GM18951 (cell line): ENCODE measurements around the gene INSR.

ENCODE experiments used
- POLR2A ChIP-seq: IDR thresholded peaks from 4 replicates; pipeline ENCODE4 v1.6.1; 2011; ENCODE audit warnings: mild to moderate bottlenecking; ENCODE audit not compliant: insufficient read length, insufficient read depth; ENCODE audit errors: extremely low read depth
- in situ Hi-C: fragments of 300-500 bp; cut with MboI; formaldehyde crosslinking; loops from one replicate; pipeline ENCODE4 v1.12.0; 2022; ENCODE audit warnings: low sequenced_read_pairs, mixed read lengths, inconsistent platforms; ENCODE audit not compliant: unreplicated experiment

INSR gene

DNA sequence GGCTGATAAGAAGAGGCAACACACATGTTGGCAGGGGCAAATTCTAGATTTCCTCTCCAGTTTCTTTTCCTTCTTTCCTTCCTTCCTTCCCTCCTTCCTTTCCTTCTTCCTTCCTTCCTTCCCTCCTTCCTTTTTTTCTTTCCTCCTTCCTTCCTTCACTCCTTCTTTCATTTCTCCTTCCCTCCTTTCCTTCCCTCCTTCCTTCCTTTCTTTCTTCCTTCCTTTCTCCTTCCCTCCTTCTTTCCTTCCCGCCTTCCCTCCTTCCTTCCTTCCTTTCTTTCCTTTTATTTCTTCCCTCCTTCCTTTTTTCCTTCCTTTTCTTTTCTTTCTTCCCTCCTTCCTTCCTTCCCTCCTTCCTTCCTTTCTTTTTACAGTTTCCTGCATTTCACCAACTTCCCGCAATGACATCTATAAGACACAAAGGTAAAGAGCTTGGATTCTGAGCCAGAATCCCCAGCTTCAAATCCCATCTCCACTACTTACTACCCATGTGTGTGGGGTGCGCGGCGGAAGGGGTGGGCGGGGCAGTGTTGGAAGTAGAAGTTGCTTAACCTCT lies 35.3 kb downstream of the INSR start:
- in situ Hi-C loops, result no loop called here
- no peak for TF ChIP-seq POLR2A

DNA sequence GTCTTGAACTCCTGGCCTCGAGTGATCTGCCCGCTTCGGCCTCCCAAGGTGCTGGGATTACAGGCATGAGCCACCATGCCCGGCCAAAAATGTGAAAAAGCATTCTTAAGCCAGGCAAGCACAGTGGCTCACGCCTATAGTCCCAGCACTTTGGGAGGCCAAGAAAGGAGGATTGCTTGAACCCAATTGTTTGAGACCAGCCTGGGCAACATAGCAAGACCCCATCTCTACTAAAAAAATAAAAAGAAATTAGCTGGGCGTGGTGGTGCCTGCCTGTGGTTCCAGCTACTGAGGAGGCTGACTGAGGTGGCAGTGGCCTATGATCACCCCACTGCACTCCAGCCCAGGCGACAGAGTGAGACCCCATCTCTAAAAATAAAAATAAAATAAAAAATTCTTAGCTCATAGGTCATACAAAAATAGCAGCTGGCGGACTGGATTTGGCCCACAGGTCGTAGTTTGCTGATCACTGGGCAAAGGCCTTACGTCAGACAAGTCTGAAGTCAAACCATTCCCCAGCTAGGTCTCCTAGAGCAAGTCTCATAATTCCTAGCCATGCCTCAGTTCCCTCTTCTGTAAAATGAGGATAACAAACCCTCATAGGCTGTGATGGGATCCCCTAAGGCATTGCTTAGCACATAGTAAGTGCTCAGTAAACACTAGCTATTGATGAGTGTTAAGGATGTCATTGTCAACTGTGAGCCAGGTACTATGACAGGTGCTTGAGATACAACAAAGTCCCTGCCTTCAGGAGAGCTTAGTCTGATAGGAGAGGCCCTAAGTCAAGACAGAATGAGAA lies 36.0 kb downstream of the INSR start:
- no peak for TF ChIP-seq POLR2A
- in situ Hi-C loops, result no loop called here

DNA sequence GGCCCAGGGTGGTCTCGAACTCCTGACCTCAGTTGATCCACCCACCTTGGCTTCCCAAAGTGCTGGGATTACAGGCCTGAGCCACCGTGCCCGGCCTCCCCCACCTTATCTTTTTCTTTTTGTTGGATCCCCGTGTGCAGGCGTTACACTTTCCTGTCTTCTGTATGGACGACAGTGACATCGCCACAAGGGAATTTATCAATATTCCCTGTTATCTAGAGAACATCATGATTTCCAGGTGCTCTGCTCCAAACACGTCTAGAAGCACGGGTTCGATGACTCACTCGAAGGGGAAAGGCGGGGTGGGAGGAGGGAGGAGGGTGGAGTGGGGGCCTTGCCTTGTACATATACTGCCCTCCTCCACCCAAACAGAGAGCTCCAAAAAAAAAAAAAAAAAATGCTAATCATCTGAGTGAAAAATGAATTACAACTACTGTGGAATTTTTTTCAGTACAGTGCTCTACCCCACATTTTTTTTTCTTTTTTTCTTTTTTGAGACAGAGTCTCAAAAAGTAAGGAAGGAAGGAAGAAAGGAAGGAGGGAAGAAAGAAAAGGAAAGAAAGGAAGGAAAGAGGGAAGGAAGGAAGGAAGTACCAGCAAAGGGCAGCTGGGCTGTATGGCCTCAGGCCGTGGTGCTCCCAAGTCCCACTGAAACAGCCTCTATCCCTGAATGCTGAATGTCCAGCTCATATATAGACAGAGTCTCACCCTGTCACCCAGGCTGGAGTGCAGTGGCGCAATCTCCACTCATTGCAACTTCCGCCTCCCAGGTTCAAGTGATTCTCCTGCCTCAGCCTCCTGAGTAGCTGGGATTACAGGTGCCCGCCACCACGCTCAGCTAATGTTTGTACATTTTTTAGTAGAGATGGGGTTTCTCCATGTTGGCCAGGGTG lies 36.8 kb downstream of the INSR start:
- in situ Hi-C loops, result no loop called here
- TF ChIP-seq POLR2A, result no peak

DNA sequence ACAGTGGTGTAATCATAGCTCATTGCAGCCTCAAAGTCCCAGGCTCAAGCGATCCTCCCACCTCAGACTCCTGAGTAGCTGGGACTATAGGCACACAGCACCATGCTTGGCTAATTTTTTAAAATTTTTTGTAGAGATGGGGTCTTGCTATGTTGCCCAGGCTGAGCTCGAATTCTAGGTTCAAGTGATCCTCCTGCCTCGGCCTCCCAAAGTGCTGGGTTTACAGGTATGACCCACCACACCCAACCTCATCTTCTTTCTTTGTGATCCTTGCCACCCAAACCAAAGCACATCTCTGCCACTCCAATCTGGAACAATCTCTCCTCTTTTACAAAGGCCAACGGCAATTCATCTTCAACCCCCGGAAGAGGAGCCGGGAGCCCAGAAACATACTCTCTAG lies 38.6 kb downstream of the INSR start:
- no peak for TF ChIP-seq POLR2A
- in situ Hi-C loops, result no loop called here

DNA sequence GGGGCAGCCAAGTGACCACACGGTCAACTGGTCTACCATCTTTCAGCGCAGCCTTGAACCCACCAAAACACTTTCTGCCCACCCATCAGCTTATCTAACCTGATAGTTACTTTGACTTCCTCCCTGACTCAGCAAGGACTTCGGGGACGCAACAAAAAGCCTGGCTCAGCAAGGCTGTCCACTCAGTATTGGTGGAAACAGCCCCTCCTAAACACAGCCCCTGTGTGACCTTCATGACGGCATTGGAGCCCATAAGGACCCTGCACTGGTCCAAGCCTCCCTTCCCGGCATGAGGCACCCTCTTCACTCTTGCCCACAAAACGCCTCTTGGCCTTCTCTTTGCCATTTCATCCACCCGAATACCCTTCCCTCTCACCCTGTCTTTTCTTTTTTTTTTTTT lies 39.1 kb downstream of the INSR start:
- in situ Hi-C loops, result no loop called here
- no peak for TF ChIP-seq POLR2A

DNA sequence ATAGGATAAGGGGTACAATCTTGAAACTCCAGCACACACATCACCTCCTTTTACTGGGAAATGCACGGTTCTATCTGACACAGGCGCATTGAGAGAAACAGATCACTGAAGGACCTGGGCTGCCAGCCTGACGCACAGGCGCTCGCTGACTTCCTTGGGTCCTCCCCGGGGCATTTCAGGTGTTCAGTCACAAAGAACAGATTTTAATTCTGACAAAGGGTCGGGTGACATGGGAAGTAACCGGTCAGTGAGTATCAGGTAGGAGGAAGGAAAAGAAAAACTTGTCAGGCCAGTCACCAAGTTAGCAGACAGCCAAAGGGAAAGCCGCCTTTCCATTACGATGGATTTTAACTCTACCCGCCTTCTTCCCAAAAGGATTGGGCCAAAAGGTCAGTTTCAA lies 39.6 kb downstream of the INSR start:
- in situ Hi-C loops, result no loop called here
- TF ChIP-seq POLR2A, result no peak

DNA sequence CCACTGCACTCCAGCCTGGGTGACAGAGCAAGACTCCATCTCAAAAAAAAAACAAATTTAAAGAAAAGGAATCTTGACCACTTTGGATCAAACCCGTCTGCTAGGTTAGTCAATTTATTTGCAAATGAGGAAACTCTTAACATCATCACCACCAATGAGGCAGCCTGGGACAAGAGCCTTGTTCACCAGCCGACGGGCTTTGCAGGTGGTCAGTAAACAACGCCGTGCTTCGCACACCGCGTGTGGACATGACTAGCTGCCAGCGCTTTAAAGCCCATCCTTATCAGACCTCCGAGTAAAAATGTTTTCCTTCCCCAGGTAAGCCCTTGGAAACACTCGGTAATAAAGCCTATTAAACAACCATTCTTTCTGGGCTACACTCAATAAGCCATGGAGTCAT lies 41.9 kb downstream of the INSR start:
- in situ Hi-C loops, result no loop called here
- no peak for TF ChIP-seq POLR2A

DNA sequence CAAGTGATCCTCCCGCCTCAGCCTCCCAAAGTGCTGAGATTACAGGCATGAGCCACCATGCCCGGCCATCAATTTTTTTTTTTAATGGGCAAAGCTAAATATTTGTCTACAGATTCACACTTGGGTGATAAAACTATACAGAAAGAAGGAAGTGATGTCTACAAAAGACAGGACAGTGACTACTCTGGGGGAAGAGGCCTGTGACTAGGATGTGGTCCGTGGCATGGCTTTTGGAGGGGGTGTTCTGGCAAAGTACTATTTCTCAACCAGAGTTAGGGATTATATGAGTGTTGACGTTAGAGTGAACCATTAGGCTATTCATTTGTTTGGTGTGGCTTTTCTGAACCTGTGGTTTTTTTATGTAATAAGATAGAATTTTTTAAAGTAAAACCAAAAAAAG lies 42.7 kb downstream of the INSR start:
- in situ Hi-C loops, result no loop called here

DNA sequence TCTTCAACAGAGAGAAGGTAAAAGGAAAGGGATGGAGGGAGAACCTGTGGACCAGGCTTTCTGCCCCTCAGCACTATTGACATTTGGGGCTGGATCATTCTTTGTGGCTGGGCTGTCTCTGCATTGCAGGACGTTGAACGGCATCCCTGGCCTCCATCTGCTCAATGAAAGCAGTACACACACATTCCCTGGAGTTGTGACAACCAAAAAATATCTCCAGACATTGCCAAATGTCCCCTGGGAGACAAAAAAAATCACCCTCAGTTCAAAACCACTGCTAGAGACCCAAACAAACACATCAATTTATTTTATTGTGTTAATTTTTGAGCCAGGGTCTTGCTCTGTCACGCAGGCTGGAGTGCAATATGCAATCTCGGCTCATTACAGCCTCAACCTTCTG lies 43.3 kb downstream of the INSR start:
- in situ Hi-C loops, result no loop called here
- no peak for TF ChIP-seq POLR2A

More for the DNA sequence above, 42.7 kb downstream of the INSR start:
- no peak for TF ChIP-seq POLR2A

DNA sequence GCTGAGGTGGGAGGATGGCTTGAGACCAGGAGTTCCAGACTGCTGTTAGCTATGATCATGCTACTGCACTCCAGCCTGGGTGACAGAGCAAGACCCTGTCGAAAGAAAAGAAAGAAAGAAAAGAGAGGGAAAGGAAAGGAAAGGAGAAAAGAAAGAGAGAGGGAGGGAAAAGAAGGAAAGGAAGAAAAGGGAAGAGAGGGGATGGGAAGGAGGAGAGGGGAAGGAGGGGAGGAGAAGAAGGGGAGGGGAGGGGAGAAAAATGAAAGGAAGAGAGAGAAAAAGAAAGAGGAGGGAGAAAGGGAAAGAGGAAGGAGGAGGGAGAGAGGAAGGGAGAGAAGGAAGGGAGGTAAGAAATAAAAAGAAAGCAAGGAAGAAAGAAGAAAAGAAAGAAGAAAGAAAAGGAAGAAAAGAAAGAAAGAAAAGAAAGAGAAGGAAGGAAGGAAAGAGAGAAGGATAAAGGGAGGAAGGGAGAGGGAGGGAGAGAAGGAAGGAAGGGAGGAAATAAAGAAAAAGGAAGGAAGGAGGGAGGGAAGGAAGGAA lies 44.1 kb downstream of the INSR start:
- TF ChIP-seq POLR2A, result no peak
- in situ Hi-C loops, result no loop called here

DNA sequence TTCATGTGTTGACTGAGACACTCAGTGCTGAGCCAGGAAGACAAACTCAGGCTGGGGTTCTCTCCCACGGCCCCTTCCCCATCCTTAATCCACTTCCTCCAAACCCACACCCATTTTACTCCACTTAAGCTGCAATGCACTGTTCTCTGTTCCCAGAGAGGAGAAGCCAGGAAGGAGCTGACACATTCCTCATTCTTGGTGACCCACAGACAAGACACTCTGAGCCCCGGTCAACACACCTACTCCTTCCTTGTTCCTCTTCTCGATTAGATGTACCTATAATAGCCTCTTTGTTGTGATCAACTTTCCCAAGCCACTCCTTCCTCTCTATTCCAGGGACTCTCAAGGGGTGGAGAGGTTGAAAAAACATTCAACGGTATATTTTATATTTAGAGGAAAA lies 47.1 kb downstream of the INSR start:
- no peak for TF ChIP-seq POLR2A
- in situ Hi-C loops, result no loop called here

DNA sequence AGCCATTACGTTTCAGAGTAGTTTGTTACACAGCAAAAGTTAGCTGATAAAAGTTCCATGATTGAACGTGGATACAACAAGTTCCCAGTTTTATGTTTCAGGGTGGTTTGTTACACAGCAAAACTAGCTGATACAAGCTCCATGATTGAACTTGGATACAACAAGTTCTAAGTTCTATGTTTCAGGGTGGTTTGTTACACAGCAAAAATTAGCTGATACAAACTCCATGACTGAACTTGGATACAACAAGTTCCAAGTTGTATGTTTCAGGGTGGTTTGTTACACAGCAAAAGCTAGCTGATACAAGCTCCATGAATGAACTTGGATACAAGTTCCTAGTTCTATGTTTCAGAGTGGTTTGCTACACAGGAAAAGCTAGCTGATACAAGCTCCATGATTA lies 47.6 kb downstream of the INSR start:
- no peak for TF ChIP-seq POLR2A
- in situ Hi-C loops, result no loop called here

DNA sequence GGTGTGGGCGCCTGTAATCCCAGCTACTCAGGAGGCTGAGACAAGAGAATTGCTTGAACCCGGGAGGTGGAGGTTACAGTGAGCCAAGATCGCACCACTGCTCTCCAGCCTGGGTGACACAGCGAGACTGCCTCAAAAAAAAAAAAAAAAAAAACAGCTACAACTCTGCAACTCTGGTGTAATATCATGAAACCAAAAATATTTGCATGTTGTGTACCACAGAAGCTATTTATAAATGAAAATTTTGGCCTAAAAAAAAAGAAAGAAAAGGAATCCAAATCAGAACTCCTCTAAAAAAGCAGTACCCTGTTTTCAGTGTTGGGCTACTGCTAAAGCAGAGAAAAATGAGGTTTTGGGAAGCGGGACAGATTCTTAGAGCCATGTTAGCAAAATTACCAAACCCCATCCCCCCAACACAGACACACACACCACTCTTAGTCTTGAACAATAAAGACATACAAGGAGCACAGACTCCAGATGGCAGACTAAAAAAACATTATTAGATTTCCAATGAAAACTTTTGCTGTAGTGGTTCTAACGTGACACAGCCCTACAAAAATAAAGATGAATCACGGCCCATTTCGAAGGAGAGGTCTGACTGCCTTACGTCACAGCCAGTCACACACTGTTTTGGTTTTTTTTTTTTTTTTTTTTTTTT lies 51.5 kb downstream of the INSR start:
- TF ChIP-seq POLR2A, result no peak
- in situ Hi-C loops, result no loop called here

DNA sequence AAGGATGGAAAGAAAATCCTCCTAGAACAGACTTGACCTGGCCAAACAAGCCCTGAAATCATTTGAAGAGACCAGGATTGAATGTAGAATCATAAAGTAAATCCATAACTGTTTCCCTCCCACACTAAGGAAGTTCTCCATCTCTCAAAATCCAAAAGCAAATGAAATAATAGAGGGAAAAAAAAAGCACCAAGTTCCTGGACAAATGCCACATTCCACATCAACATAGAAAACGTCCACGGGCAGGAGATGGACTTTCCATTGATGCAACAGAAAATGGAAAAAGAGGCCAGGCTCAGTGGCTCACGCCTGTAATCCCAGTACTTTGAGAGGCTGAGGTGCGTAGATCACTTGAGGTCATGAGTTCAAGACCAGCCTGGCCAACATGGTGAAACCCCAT lies 56.2 kb downstream of the INSR start:
- in situ Hi-C loops, result no loop called here
- TF ChIP-seq POLR2A, result no peak
